Activated CD8-positive, alpha-beta memory T cell treated with anti-CD3 and anti-CD28 coated beads, Interleukin-2, amount 50 U/mL, for 1 hour (primary cell): ENCODE data around the gene OTULIN.
A peak's percentile ranks its signal among the peaks of the same experiment; 100 is the strongest.

Experiments
- DNase-seq: peaks from one replicate; pipeline ENCODE4 v3.0.0-alpha.2; 2020; ENCODE audit errors: extremely low read depth

OTULIN gene

DNA sequence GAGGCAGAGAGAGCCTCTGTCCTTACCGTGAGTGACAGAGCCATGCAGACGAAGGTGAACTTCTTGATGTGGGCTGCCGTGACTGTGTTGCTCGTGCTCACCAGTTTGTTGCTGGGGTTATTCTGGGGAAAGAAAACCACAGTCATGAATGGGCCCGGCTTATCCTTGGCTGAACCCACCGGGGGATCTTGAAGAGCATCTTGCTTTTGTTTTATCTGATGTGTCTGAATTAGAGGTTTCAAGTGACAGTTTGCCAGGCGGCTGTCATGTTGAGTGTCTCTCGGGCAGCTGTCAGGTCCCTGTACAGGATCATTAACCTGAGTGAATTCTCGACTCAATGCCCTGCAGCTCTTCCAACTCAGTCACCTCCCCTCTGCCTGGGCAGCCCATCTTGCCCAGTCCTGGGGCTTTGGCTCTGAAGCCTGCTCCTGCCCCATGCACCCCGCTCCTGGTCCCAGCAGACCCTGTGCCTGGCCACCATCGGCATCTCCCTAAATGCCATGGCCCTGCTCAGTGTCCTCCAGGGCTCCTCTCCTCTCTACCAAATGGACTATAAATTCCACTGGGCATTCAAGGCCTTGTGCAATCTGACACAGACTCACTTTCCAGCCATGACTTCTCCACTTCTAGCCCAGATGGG is 77.4 kb downstream of the OTULIN start:
- DNase-seq, result no peak

GRCh38 chr5:14742498-14742897 is 78.0 kb downstream of the OTULIN start:
- no peak for DNase-seq

DNA sequence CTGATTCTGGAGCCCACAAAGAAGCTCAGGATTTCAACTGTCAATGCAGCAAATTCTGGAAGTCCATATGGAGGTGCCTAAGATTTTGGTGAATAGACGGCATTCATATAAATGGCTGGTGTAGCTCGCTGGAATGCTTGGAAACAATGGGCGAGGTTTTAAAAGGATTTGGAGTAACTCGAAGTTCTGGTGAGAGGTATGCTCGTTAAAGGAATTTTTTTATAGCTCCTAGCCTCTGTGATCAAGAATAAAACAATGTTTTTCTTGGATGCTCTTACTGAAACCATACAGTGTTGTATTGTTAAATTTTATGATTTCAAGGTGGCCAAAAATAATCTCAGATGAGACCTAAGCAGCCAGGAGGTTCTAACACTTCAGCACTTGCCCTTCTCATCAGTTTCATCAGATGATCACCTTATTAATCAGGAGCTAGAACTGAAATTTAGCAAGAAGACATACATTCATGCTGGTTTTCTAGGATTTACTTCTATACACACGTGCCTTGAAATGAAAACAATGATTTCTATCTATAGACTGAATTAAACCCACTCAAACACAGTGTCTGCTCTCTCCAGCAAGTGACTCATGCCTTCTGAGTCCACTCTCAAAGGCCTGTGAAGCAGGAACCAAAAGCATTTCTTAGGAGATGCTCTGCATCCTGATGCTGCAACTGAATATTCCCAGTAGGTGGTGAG is 79.2 kb downstream of the OTULIN start:
- no peak for DNase-seq

DNA sequence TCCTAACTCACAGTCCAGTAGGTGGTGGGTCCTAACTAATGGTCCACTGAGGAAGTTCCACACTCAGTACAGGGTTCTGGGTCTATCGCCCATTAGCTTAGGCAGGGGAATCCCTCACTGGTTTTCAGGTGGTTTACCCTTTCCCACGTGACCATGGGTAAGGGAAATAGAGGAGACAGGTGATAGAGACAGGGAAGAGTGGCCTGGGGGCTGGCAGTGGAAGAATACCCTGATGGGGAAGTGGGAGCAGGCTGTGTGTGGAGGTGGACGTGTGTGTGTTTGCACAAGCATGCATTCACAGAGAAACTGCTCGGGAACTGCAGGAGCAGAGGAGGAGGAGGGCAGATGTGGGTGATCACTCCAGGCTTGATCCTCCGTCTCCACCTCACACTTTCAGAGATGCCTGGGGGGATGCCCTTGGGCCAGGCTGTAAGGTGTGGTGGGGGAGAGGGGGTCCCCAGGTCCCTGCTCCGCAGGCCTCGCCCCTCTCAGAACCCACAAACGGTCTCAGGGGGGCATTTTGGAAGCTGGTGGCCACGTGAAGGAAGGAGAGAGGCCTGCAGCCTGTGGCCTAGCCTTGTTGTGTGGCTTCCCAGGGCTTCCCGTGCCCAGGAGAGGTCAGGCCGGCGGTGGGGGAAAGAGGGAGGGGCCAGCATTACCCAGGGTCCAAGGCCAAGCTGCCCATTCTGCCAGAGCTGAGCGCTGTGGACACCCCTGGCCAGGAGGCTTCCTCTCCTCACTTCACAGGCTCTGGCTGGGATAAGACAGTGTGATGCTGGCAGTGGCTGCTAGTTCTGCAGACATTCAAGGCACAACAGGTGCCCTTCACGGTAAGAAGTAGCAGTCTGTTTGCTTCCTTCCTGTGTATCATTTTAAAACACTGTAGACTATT is 80.0 kb downstream of the OTULIN start:
- no peak for DNase-seq

GRCh38 chr5:14745188-14745563 is 80.7 kb downstream of the OTULIN start:
- DNase-seq, result no peak

DNA sequence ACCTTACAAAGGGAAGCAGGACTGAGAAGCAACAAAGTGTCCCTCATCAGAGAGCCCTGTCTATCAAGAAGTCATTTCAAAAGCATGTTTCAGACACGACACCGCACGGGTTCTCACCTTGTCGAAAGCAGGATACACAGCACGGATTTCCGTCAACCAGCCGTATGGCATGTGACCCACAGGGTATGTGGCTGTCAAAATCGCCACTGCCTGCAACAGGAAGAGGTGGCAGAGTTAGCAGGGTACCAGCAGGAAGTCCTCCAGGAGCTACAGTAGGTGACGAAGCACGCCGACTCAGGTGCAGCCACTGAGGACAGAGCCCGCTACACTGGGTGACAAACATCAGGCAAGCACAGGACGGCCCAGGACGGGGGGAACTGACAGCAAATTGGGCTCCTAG is 81.2 kb downstream of the OTULIN start:
- peak; percentile 9 for DNase-seq

- DNase-seq, result no peak
Measured at GRCh38 chr5:14748180-14748900, 83.8 kb downstream of the OTULIN start.
